Transverse colon (tissue), 4 donors: Measurements from ENCODE around the gene DYNC1LI2. TPM values are rescaled to one million over a fixed set of nuclear protein-coding genes. Genes with fewer than 3 reads are reported as not detected.

Experiments used
- DNase-seq: peaks from one replicate; pipeline ENCODE4 v3.0.0-alpha.2; 2019
- H3K27ac ChIP-seq, 4 donors: fragments of 200-600 bp; sonication (generic); 2 replicates each; pipeline ENCODE4 v1.5.1; 2016 to 2018; ENCODE audit warnings: inconsistent platforms in 4 of 4
- H3K27me3 ChIP-seq: fragments of 200-600 bp; sonication (generic); 2 replicates; pipeline ENCODE4 v1.5.1; 2017; ENCODE audit warnings: inconsistent platforms
- H3K36me3 ChIP-seq, 4 donors: fragments of 200-600 bp; sonication (generic); 2 replicates each; pipeline ENCODE4 v1.5.1; 2017 to 2019; ENCODE audit warnings: inconsistent platforms in 4 of 4
- H3K4me1 ChIP-seq, 4 donors: fragments of 200-600 bp; sonication (generic); 2 replicates each; pipeline ENCODE4 v1.5.1; 2017 to 2020; ENCODE audit warnings: inconsistent platforms in 4 of 4
- H3K4me3 ChIP-seq, 4 donors: fragments of 200-600 bp; sonication (generic); 1 replicate in 1 of 4; 2 replicates in 3 of 4; pipeline versions ENCODE4 v1.5.1 to v1.6.1; 2017 to 2019; ENCODE audit warnings: inconsistent platforms in 4 of 4
- H3K9me3 ChIP-seq, 2 donors: fragments of 200-600 bp; sonication (generic); 2 replicates each; pipeline ENCODE4 v1.5.1; 2017 to 2019; ENCODE audit warnings: inconsistent platforms in 2 of 2
- EP300 ChIP-seq: sonication (generic); formaldehyde crosslinking; IDR thresholded peaks from one replicate; pipeline ENCODE4 v1.6.1; 2017; ENCODE audit warnings: antibody characterized with exemption, low read depth
- POLR2A ChIP-seq: fragments of 450-650 bp; IDR thresholded peaks from one replicate; pipeline ENCODE4 v1.6.1; 2016; ENCODE audit warnings: antibody characterized with exemption, mild to moderate bottlenecking, moderate library complexity
- POLR2AphosphoS5 ChIP-seq, 3 donors: sonication (generic); formaldehyde crosslinking; IDR thresholded peaks; one replicate each; pipeline ENCODE4 v1.6.1; 2016; ENCODE audit warnings: antibody characterized with exemption in 3 of 3
- WGBS, 2 donors: methylation state at CpG; one replicate each; pipeline ENCODE4 v1.1.5; 2018; ENCODE audit warnings: low coverage in 1 of 2; 5-methylcytosine and 5-hydroxymethylcytosine counted together
- in situ Hi-C, 4 donors: fragments of 200-750 bp; cut with MboI; loops; one replicate each; pipeline versions ENCODE4 v1.15.0 to v1.15.1; 2017; ENCODE audit warnings: low sequenced_read_pairs in 3 of 4, low pct_ligation_motif_present in 1 of 4, low pct_unique_long_range_greater_than_20kb in 1 of 4
- intact Hi-C: fragments of 100-400 bp; cut with DNase I; formaldehyde crosslinking; loops from one replicate; pipeline ENCODE4 v1.15.1; 2023; ENCODE audit warnings: low total_unique reads
- total RNA-seq, 4 donors: library from RNA; depleted of rRNA; stranded (reverse); fragments of >200 nt; gene quantifications; one replicate each; pipeline ENCODE4 v1.1.0, GENCODE V29; 2016
- TF ChIP-seq, protein P1 (sequence below), 5 experiments: fragments of 200-600 bp in 3 of 5; fragments of 450-650 bp in 2 of 5; sonication (generic) in 3 of 5; IDR thresholded peaks; 1 replicate in 2 of 5; 2 replicates in 3 of 5; pipeline ENCODE4 v1.5.1; 2016 to 2017; ENCODE audit warnings: antibody characterized with exemption in 5 of 5, inconsistent platforms in 3 of 5, mild to moderate bottlenecking in 2 of 5, moderate library complexity in 1 of 5

DYNC1LI2 gene
- total RNA-seq, 4 donors from 2014 or later, result 199 to 393 (median 284) TPM

DNA sequence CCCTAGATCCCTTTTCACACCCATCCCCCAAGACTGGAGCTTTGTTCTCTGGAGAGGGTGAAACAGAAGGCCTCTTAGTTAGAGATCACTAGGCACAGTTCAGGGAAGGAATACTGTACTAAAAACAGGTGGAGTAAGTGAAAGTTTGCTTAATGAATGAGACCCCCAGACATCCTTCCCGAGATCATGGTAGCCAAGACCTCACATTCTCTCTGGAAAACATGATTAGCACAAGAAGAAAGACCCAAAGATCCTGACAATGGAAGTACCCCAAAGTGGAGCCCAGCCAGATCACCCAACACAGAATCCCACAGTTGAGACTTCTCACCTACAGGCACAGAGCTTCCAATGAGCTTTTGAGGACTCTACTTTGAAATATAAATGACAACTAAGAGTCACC, 51.5 kb downstream of the DYNC1LI2 start:
- no peaks in the 10 kb centered on the region for H3K27me3 ChIP-seq
- no peak for DNase-seq
- H3K36me3 ChIP-seq, result no peaks in the 10 kb centered on the region
- no peak overlapping the region for H3K4me3 ChIP-seq
- 80% methylated on average over 1 of the region's 1 CpG; no CpG with 5 or more reads in 1 of the 2 donors for WGBS, 2 donors
- H3K9me3 ChIP-seq, result no peaks in the 10 kb centered on the region
- in situ Hi-C loops, result no loop called here
- TF ChIP-seq POLR2AphosphoS5 (IDR thresholded peaks at IDR 0.05) (no peak), POLR2A (no peak), EP300 (no peak)
- TF ChIP-seq, protein P1, sequence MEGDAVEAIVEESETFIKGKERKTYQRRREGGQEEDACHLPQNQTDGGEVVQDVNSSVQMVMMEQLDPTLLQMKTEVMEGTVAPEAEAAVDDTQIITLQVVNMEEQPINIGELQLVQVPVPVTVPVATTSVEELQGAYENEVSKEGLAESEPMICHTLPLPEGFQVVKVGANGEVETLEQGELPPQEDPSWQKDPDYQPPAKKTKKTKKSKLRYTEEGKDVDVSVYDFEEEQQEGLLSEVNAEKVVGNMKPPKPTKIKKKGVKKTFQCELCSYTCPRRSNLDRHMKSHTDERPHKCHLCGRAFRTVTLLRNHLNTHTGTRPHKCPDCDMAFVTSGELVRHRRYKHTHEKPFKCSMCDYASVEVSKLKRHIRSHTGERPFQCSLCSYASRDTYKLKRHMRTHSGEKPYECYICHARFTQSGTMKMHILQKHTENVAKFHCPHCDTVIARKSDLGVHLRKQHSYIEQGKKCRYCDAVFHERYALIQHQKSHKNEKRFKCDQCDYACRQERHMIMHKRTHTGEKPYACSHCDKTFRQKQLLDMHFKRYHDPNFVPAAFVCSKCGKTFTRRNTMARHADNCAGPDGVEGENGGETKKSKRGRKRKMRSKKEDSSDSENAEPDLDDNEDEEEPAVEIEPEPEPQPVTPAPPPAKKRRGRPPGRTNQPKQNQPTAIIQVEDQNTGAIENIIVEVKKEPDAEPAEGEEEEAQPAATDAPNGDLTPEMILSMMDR (IDR thresholded peaks at IDR 0.05), result no peak
- intact Hi-C loops, result no loop called here
- no peak overlapping the region for H3K27ac ChIP-seq
- peaks cover 4 to 25% (median 17%) of the 10 kb centered on the region in 4 donors for H3K4me1 ChIP-seq

- Histone ChIP-seq H3K4me1 (peaks cover 4 to 35% (median 24%) of the 10 kb centered on the region in 4 donors), H3K27ac (no peak overlapping the region), H3K27me3 (no peaks in the 10 kb centered on the region), H3K4me3 (no peak overlapping the region), H3K36me3 (no peaks in the 10 kb centered on the region), H3K9me3 (no peaks in the 10 kb centered on the region)
- 68 to 80% methylated on average over 3 to 7 of the region's 7 CpGs for WGBS, 2 donors
- in situ Hi-C loops (no loop called here), intact Hi-C loops (no loop called here)
- no peak for TF ChIP-seq POLR2AphosphoS5 (IDR thresholded peaks at IDR 0.05)
- no peak for TF ChIP-seq POLR2A
- TF ChIP-seq, protein P1 (IDR thresholded peaks at IDR 0.05), result no peak
- no peak for TF ChIP-seq EP300
- no peak for DNase-seq
Measured at GRCh38 chr16:66698046-66698445, 53.4 kb downstream of the DYNC1LI2 start.

DNA sequence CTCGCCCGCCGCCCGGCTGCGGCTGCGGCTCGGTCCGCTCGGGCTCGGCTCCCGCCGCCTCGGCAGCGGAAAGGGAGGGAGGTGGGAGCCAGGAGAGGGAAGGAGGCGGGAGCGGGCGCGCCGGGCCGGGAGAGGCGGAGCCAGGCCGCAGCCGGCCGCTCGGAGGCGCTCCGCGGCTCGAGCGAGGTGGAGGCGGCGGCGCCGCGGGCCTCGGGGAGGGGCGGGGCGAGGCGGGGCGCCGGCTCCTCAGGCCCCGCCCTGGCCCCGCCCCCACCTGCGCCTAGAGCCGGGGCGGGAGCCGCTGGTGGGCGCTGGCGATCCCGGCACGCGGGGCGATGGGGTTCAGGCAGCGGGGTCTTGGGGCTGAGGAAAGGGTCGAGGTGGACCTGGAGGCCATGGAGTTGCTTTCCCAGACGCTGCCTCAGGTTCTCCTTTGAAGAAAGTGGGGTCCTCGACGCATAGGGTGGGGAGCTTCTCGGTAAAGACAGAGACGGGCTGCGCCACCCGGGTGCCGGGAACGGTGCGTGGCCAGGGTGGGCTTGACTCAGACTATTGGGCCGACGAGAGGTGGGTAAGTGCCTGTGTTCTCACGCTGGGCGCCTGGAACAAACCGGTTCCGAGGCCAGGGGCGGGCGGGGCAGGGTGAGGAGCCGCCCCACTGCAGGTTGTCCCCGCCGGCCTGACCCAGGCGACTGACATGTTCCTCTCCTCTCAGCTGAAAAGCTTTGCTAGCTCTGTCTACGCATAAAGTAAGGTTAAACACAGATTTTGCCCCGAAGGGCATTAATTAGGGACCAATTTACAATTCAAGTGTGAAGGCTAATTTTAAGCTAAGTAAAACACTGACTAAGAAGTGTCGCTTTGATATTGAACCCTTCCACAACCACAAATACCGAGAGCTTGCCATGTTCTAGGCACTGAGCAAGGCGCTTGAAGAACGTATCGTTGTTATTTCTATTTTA, 54.5 kb downstream of the DYNC1LI2 start, which contains the start of gene CMTM4:
Gene CMTM4 (minus strand): TSS at position 75 of the 962 bp plus-strand sequence. CDS start 218 bp downstream, outside the sequence.
- Histone ChIP-seq H3K36me3 (no peaks in the 10 kb centered on the region), H3K4me1 (peaks cover 4 to 39% (median 24%) of the 10 kb centered on the region in 4 donors), H3K9me3 (no peaks in the 10 kb centered on the region), H3K27ac (peak within 1 kb of the TSS; percentile 87 to 92 (median 89)), H3K4me3 (peak within 1 kb of the TSS; percentile 68 to 86 (median 76)), H3K27me3 (no peaks in the 10 kb centered on the region)
- DNase-seq, result peak; percentile 90
- 7 to 17% methylated on average over 5 to 50 of the region's 84 CpGs for WGBS, 2 donors
- in situ Hi-C loops, result no loop called here
- intact Hi-C loops, result no loop called here
- TF ChIP-seq, protein P1 (IDR thresholded peaks at IDR 0.05), result peak in 1 of 5 experiments; percentile 21
- TF ChIP-seq EP300 (no peak), POLR2AphosphoS5 (IDR thresholded peaks at IDR 0.05) (peak in 2 of 3 donors; percentile 56 to 68), POLR2A (peak; percentile 65)

DNA sequence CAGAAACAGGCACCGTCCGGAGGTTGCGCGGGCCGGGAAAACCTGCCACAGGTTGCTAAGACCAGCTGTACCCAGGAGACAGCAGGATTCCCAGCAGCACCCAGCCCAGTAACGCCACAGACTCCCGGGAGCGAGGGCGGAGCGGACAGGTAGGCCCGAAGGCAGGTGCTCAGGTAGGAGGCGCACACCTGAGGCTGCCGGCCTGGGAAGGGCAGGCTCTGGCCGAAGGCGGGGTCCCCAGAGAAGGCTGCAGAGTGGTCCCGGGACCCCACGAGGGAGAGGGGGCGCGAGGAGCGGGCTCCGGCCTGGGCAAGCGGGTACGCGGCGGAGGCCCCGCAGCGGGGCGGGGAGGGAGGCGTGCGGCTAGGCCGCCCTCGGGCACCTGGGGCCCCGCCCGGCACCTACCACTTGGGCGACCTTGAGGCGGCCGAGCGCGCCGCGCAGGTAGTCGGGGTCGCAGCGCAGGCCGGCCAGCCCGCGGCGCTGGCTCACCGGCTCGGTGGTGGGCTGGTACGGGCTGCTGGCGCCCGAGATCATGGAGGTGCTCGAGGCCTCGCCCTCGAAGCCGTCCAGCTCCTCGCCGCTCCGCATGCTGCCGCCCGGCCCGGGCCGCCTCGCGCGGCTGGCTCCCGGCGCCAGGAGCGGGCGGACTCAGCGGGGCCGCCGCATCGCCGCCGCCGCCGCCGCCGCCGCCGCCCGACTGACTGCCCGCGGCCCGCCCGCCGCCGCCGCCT, 55.3 kb downstream of the DYNC1LI2 start:
- Histone ChIP-seq H3K27ac (peak overlapping the region; percentile 84 to 92 (median 87)), H3K27me3 (no peaks in the 10 kb centered on the region), H3K36me3 (no peaks in the 10 kb centered on the region), H3K4me3 (peak overlapping the region; percentile 52 to 86 (median 76)), H3K4me1 (peaks cover 4 to 43% (median 27%) of the 10 kb centered on the region in 4 donors), H3K9me3 (no peaks in the 10 kb centered on the region)
- peak; percentile 69 for TF ChIP-seq POLR2A
- TF ChIP-seq, protein P1 (IDR thresholded peaks at IDR 0.05), result peak in 1 of 5 experiments; percentile 3
- TF ChIP-seq EP300, result no peak
- TF ChIP-seq POLR2AphosphoS5 (IDR thresholded peaks at IDR 0.05), result peak; percentile 19 to 62 (median 59)
- DNase-seq, result peak; percentile 77
- intact Hi-C loops (no loop called here), in situ Hi-C loops (no loop called here)
- WGBS, 2 donors, result 3% methylated on average over 65 of the region's 91 CpGs; no CpG with 5 or more reads in 1 of the 2 donors
